Measurements from ENCODE around the gene NAMPT.

The NAMPT gene

DNA sequence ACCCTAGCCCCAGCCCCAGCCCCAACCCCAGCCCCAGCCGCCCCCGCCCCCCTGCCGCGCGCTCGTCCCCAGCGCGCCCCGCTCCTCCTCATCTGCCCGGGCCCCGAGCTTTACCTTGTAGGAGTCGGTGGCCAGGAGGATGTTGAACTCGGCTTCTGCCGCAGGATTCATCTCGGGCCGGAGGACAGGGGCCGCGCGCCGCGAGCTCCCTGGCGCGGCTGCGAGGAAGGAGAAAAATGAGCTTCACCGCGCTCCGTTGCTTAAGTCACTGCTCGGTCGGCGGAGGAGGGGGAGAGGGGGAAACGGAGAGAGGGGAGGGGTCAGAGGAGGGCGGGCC is at the start of gene NAMPT:
TSS of gene NAMPT (minus strand) at position 270 of the 337 bp plus-strand sequence. CDS start at position 171, 99 bp downstream.
- Histone ChIP-seq H3K27me3 (no peaks in the 10 kb centered on the region), H3K4me1 (peaks cover 0 to 44% (median 15%) of the 10 kb centered on the region in 4 donors), H3K9me3 (no peaks in the 10 kb centered on the region), H3K27ac (peak within 1 kb of the TSS; percentile 93 to 99), H3K4me3 (peak within 1 kb of the TSS; percentile 81 to 88), H3K36me3 (no peaks in the 10 kb centered on the region)
- intact Hi-C loops (cut with DNase I; ENCODE audit: low total_unique reads), result loop anchor here (5.0 to 10.0 kb wide), 2 partner anchors 107 to 140 kb away; no protein-coding TSS in a partner anchor
- TF ChIP-seq, protein P1, sequence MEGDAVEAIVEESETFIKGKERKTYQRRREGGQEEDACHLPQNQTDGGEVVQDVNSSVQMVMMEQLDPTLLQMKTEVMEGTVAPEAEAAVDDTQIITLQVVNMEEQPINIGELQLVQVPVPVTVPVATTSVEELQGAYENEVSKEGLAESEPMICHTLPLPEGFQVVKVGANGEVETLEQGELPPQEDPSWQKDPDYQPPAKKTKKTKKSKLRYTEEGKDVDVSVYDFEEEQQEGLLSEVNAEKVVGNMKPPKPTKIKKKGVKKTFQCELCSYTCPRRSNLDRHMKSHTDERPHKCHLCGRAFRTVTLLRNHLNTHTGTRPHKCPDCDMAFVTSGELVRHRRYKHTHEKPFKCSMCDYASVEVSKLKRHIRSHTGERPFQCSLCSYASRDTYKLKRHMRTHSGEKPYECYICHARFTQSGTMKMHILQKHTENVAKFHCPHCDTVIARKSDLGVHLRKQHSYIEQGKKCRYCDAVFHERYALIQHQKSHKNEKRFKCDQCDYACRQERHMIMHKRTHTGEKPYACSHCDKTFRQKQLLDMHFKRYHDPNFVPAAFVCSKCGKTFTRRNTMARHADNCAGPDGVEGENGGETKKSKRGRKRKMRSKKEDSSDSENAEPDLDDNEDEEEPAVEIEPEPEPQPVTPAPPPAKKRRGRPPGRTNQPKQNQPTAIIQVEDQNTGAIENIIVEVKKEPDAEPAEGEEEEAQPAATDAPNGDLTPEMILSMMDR (IDR thresholded peaks at IDR 0.05), result no peak
- no peak for DNase-seq

DNA sequence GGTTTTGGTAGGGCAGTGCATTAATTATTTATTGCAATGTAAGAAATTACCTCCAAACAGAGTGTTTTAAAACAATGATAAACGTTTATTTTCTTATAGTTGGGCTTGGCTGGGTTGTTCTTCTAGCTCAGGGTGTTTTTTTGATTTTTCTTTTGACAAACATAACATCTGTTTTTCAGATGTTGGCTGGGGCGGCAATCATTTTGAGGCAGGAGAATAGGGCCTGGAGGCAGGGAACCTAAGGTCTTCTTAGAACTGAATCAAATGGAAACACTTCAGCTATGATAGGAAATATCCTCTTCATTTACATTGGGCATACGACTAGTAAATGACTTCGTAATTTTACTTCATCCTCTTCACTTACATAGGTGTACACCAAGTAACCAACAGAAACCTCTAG is 47.4 kb upstream of the NAMPT start:
- peaks cover 0 to 31% (median 18%) of the 10 kb centered on the region in 4 donors for H3K4me1 ChIP-seq
- TF ChIP-seq, protein P1 (IDR thresholded peaks at IDR 0.05), result no peak
- no peaks in the 10 kb centered on the region for H3K27me3 ChIP-seq
- H3K36me3 ChIP-seq, result no peaks in the 10 kb centered on the region
- H3K27ac ChIP-seq, result no peak overlapping the region
- H3K9me3 ChIP-seq, result peaks cover 0 to 3% (median 0%) of the 10 kb centered on the region in 3 donors
- H3K4me3 ChIP-seq, result no peak overlapping the region
- intact Hi-C loops (cut with DNase I; ENCODE audit: low total_unique reads), result no loop called here
- no peak for DNase-seq

DNA sequence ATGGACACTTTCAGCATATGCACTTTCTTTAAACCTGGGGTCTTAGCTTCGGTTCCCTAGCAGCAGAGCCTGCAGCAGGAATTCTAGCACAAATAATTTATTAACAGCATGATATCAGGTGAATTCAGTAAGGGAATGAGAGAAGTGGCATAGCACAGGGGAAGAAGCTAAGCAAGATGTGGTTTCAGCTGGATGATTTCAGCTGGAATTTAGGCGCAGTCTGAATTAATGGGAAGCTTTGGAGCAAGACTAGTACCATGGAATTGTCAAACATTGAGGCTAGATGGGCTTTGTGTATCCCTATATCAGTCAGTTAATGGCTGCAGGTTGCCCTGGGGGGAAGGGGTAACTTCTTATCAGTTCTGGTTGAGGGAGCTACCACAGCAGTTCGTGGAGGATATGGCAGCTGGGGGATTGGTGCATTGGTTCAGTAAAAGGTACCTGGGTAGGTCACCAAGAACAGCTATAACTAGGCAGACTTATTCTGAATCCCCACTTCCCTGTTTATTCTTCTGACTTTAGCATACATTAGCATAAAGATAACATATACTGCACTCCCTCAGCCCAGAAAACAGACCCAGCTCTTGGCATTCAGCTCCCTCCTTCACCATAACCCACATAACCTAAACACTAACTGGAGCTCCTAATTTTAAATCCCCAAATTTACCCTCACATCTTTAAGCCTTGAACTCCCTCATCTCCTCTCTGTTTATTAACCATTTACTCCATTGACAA is 46.8 kb upstream of the NAMPT start:
- intact Hi-C loops (cut with DNase I; ENCODE audit: low total_unique reads), result no loop called here
- H3K4me3 ChIP-seq, result no peak overlapping the region
- TF ChIP-seq, protein P1 (IDR thresholded peaks at IDR 0.05), result no peak
- H3K4me1 ChIP-seq, result peaks cover 0 to 37% (median 20%) of the 10 kb centered on the region in 4 donors
- no peaks in the 10 kb centered on the region for H3K27me3 ChIP-seq
- DNase-seq, result no peak
- no peaks in the 10 kb centered on the region for H3K9me3 ChIP-seq
- H3K36me3 ChIP-seq, result no peaks in the 10 kb centered on the region
- H3K27ac ChIP-seq, result no peak overlapping the region

DNA sequence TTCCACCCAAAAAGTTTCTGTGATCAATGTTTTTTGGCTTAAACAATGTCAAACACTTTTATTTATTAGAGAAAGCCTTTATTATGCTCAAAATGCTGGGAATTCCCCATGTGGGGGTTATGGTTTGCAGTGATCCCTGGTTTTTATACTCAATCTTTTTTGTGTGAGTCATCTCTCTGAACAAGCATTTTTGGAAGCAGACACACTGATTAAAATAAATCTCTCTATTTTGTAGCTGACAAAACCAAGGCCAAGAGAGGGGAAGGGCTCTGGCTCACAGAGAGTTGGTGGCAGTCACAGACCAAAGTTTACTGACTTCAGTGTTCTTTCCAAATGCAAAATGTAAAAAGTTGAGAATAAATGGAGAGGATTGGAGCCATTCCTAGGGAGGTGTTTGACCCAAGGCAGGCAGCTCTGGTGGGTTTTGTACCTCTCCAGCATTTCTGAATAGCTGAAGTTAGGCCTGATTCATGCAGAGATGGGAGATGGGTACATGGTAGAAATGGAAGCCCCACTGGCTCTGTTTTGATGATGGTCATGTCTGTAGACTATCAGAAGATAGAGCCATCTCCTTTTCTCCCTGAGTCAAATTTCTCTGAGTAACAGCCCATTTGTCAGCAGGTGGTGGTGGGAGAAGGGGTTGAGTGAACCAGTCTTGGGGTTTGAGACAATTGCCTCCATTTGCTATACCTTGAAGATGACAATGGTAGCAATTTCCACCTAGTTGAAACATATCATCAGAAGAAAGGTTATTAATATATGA is 45.4 kb upstream of the NAMPT start:
- DNase-seq, result no peak
- Histone ChIP-seq H3K4me3 (no peak overlapping the region), H3K9me3 (no peaks in the 10 kb centered on the region), H3K27me3 (no peaks in the 10 kb centered on the region), H3K36me3 (no peaks in the 10 kb centered on the region), H3K27ac (peak overlapping the region; percentile 62 to 72), H3K4me1 (peaks cover 0 to 41% (median 20%) of the 10 kb centered on the region in 4 donors)
- TF ChIP-seq, protein P1 (IDR thresholded peaks at IDR 0.05), result no peak
- intact Hi-C loops (cut with DNase I; ENCODE audit: low total_unique reads), result no loop called here

DNA sequence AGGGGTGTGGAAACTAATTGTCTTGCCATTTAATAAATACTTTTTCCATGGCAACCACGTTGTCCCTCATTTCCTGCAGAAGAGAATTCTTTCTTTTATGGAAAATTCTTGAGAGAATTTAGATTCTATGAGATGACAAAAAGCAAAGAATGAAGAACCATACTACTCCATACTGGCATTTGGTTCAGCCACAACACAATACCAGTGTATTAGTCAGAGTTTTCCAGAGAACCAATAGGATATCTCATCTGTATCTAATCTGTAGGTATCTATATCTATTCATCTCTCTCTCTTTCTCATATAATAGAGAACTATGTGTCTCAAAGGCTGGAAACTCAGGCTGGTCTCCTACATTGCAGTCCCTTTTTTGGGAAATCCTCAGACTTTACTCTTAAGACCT is 44.6 kb upstream of the NAMPT start:
- TF ChIP-seq, protein P1 (IDR thresholded peaks at IDR 0.05), result no peak
- Histone ChIP-seq H3K27me3 (no peaks in the 10 kb centered on the region), H3K36me3 (no peaks in the 10 kb centered on the region), H3K9me3 (no peaks in the 10 kb centered on the region), H3K27ac (peak overlapping the region; percentile 47 to 72), H3K4me1 (peaks cover 0 to 41% (median 20%) of the 10 kb centered on the region in 4 donors), H3K4me3 (no peak overlapping the region)
- intact Hi-C loops (cut with DNase I; ENCODE audit: low total_unique reads), result no loop called here
- no peak for DNase-seq

Data from tibial artery (tissue), 4 donors.